Heart left ventricle (tissue), 16 donors: ENCODE measurements around the gene PCYOX1L. TPM values are rescaled to one million over a fixed set of nuclear protein-coding genes. Genes with fewer than 3 reads are reported as not detected.
A peak's percentile ranks its signal among the peaks of the same experiment; 100 is the strongest.

ENCODE experiments used
- ATAC-seq, 4 donors: fragments of 200-7000 bp; cut with Tn5 transposase; one replicate each; pipeline ENCODE4 v1.9.1; 2020 to 2022; ENCODE audit warnings: moderate library complexity in 4 of 4, mild to moderate bottlenecking in 3 of 4, moderate number of reproducible peaks in 1 of 4
- DNase-seq, 5 donors: peaks; one replicate each; pipeline ENCODE4 v3.0.0-alpha.2; 2020
- H3K27ac ChIP-seq, 12 donors: fragments of 200-600 bp; sonication (generic) in 4 of 12; one replicate each; pipeline versions ENCODE4 v1.5.0 to v1.8.0; 2016 to 2022; ENCODE audit warnings: mild to moderate bottlenecking in 2 of 12
- H3K27me3 ChIP-seq, 9 donors: fragments of 200-600 bp; sonication (generic) in 2 of 9; one replicate each; pipeline versions ENCODE4 v1.5.1 to v1.8.0; 2016 to 2022; ENCODE audit warnings: mild to moderate bottlenecking in 3 of 9
- H3K36me3 ChIP-seq, 9 donors: fragments of 200-600 bp; sonication (generic) in 2 of 9; one replicate each; pipeline versions ENCODE4 v1.5.0 to v1.8.0; 2018 to 2022; ENCODE audit warnings: mild to moderate bottlenecking in 2 of 9
- H3K4me1 ChIP-seq, 12 donors: fragments of 200-600 bp; sonication (generic) in 4 of 12; one replicate each; pipeline versions ENCODE4 v1.5.0 to v1.8.0; 2016 to 2022; ENCODE audit warnings: mild to moderate bottlenecking in 3 of 12
- H3K4me3 ChIP-seq, 12 donors: fragments of 200-600 bp; sonication (generic) in 4 of 12; one replicate each; pipeline versions ENCODE4 v1.5.0 to v1.8.0; 2017 to 2022; ENCODE audit warnings: mild to moderate bottlenecking in 9 of 12, moderate library complexity in 4 of 12
- H3K9me3 ChIP-seq, 12 donors: fragments of 200-600 bp; sonication (generic) in 4 of 12; one replicate each; pipeline versions ENCODE4 v1.5.0 to v1.8.0; 2016 to 2022; ENCODE audit warnings: mild to moderate bottlenecking in 1 of 12
- CTCF ChIP-seq, 12 donors: fragments of 200-600 bp; sonication (generic) in 4 of 12; IDR thresholded peaks; one replicate each; pipeline versions ENCODE4 v1.5.0 to v1.8.0; 2018 to 2022; ENCODE audit warnings: antibody characterized with exemption in 12 of 12, mild to moderate bottlenecking in 5 of 12
- POLR2A ChIP-seq, 2 donors: fragments of 450-650 bp; IDR thresholded peaks; one replicate each; pipeline ENCODE4 v1.6.1; 2017; ENCODE audit warnings: antibody characterized with exemption in 2 of 2, mild to moderate bottlenecking in 2 of 2, moderate library complexity in 2 of 2
- WGBS, 4 donors: extraction: QIAGEN DNeasy Blood & Tissue Kit in 2 of 4; methylation state at CpG; one replicate each; pipeline versions ENCODE4 v1.1.5 to v1.1.7; 2013 to 2018; 5-methylcytosine and 5-hydroxymethylcytosine counted together
- intact Hi-C, 10 donors: fragments of 100-400 bp; cut with DNase I; formaldehyde crosslinking; loops; one replicate each; pipeline versions ENCODE4 v1.11.1 to v1.14.2; 2022
- polyA plus RNA-seq, 2 donors: library from polyadenylated mRNA; stranded (reverse); fragments of 200-250 nt; gene quantifications; one replicate each; pipeline ENCODE4 v1.2.3, GENCODE V29; 2013
- total RNA-seq, 9 donors: library from RNA; depleted of rRNA in 2 of 9; stranded (reverse); fragments of >200 nt in 2 of 9; fragmentation: NEBNext Ultra II Directional in 3 of 9; extraction: Animal tissue kit (Norgen Biotek cat#: 25700) in 3 of 9; gene quantifications; one replicate each; pipeline versions ENCODE4 v1.1.0 to v1.2.4, GENCODE V29; 2016 to 2023
- donor health status: ischemic (EF 13 %, LVEDD 7.1; RV severe dilation, severe dysfunction).
- donor health status: healthy with polysubstance abuse.
- donor health status: DM: no; HTN: yes; CAD: no.
- donor health status: DM: no; HTN: no; CAD: no.
- donor health status: ischemic (EF 25% LVEDD 6.9; RV normal size, moderate dysfunction).
- donor health status: ischemic (EF 25% LVEDD 5.7; RV mildly dilated, moderate dysfunction).
- donor health status: healthy.
- donor health status: DM: yes; HTN: yes; CAD: no.
- donor health status: ischemic (EF 35%, LVEDD 5.7; RV mildly dilated, moderate dysfunction).
- donor health status: nonischemic (EF 11% LVEDD 7.7; RV severe dilation, severe dysfunction).
- donor health status: DM: yes; HTN: yes; CAD: no.
- donor health status: PGD.
- donor health status: ischemic (EF 29% LVEDD 5.4; RV normal size, mild dysfunction).
- donor health status: nonischemic (EF 23%, LVEDD 6.1; RV moderate dilation, normal function).

The PCYOX1L gene
- total and polyA plus RNA-seq, 11 donors = 2.3 to 6.8 (median 3.7) TPM

- TF ChIP-seq CTCF (IDR thresholded peaks at IDR 0.05) = no peak
- no peak for TF ChIP-seq POLR2A (IDR thresholded peaks at IDR 0.05)
- Histone ChIP-seq H3K4me1 (peaks cover 8 to 40% (median 23%) of the 10 kb centered on the region in 12 donors), H3K9me3 (no peaks in the 10 kb centered on the region), H3K27me3 (no peaks in the 10 kb centered on the region), H3K4me3 (no peak overlapping the region), H3K27ac (peak overlapping the region in 5 of 12 donors; percentile 11 to 52 (median 28)), H3K36me3 (peaks cover 0 to 95% (median 40%) of the 10 kb centered on the region in 9 donors)
- ATAC-seq (peak in 3 of 4 donors; percentile 20 to 44 (median 21)), DNase-seq (peak in 2 of 5 donors; percentile 41 to 48)
- intact Hi-C loops = no loop called here
Observed at GRCh38 chr5:149325166-149325735, 32.6 kb upstream of the PCYOX1L start.

- 92 to 96% (median 95%) methylated on average over 5 of the region's 5 CpGs for WGBS, 4 donors
- Histone ChIP-seq H3K9me3 (no peaks in the 10 kb centered on the region), H3K27ac (peak overlapping the region in 2 of 12 donors; percentile 28 to 52), H3K4me3 (no peak overlapping the region), H3K27me3 (no peaks in the 10 kb centered on the region), H3K36me3 (peaks cover 0 to 98% (median 44%) of the 10 kb centered on the region in 9 donors), H3K4me1 (peaks cover 2 to 34% (median 16%) of the 10 kb centered on the region in 12 donors)
- DNase-seq = no peak
- ATAC-seq = no peak
- intact Hi-C loops = no loop called here
- TF ChIP-seq POLR2A (IDR thresholded peaks at IDR 0.05) (no peak), CTCF (IDR thresholded peaks at IDR 0.05) (no peak)
Observed at GRCh38 chr5:149325894-149326293, 32.0 kb upstream of the PCYOX1L start.

- no peaks in the 10 kb centered on the region for H3K27me3 ChIP-seq
- H3K4me3 ChIP-seq = no peak overlapping the region
- no peak for DNase-seq
- peaks cover 0 to 99% (median 49%) of the 10 kb centered on the region in 9 donors for H3K36me3 ChIP-seq
- H3K9me3 ChIP-seq = no peaks in the 10 kb centered on the region
- H3K27ac ChIP-seq = no peak overlapping the region
- peaks cover 0 to 28% (median 10%) of the 10 kb centered on the region in 12 donors for H3K4me1 ChIP-seq
- no peak for TF ChIP-seq CTCF (IDR thresholded peaks at IDR 0.05)
- TF ChIP-seq POLR2A (IDR thresholded peaks at IDR 0.05) = no peak
- WGBS, 4 donors = 75 to 79% (median 77%) methylated on average over 3 of the region's 3 CpGs
- ATAC-seq = no peak
- intact Hi-C loops = no loop called here
Observed at GRCh38 chr5:149326611-149327010, 31.2 kb upstream of the PCYOX1L start.

GRCh38 chr5:149328177-149328576 lies 29.7 kb upstream of the PCYOX1L start:
- DNase-seq (no peak), ATAC-seq (no peak)
- intact Hi-C loops = no loop called here
- WGBS, 4 donors = 93 to 98% (median 95%) methylated on average over 4 to 5 of the region's 5 CpGs
- no peak for TF ChIP-seq POLR2A (IDR thresholded peaks at IDR 0.05)
- no peak for TF ChIP-seq CTCF (IDR thresholded peaks at IDR 0.05)
- Histone ChIP-seq H3K27me3 (no peaks in the 10 kb centered on the region), H3K36me3 (peaks cover 0 to 99% (median 65%) of the 10 kb centered on the region in 9 donors), H3K4me3 (no peak overlapping the region), H3K4me1 (peaks cover 0 to 17% (median 7%) of the 10 kb centered on the region in 12 donors), H3K9me3 (no peaks in the 10 kb centered on the region), H3K27ac (no peak overlapping the region)
